Neuronal stem cell (in vitro differentiated cells): Measurements from ENCODE around the gene SIGLEC14.
A peak's percentile ranks its signal among the peaks of the same experiment; 100 is the strongest.

Experiments
- DNase-seq: peaks from one replicate; pipeline ENCODE4 v3.0.0-alpha.2; 2013; ENCODE audit warnings: low spot score
- H2AFZ ChIP-seq: one replicate; pipeline ENCODE4 v1.6.1; 2013; ENCODE audit warnings: mild to moderate bottlenecking, low read length, inconsistent platforms
- H2AK5ac ChIP-seq: 2 replicates; pipeline ENCODE4 v1.6.1; 2013; ENCODE audit warnings: low read depth, mild to moderate bottlenecking, inconsistent platforms, low read length, moderate library complexity, mixed read lengths
- H2BK120ac ChIP-seq: 2 replicates; pipeline ENCODE4 v1.6.1; 2013; ENCODE audit warnings: low read depth, mild to moderate bottlenecking, inconsistent platforms, low read length, moderate library complexity, mixed read lengths
- H2BK12ac ChIP-seq: one replicate; pipeline ENCODE4 v1.6.1; 2013; ENCODE audit warnings: low read length, inconsistent platforms
- H2BK15ac ChIP-seq: 2 replicates; pipeline ENCODE4 v1.6.1; 2013; ENCODE audit warnings: mild to moderate bottlenecking, low read length, inconsistent platforms, mixed read lengths
- H2BK5ac ChIP-seq: one replicate; pipeline ENCODE4 v1.6.1; 2013; ENCODE audit warnings: inconsistent platforms, mild to moderate bottlenecking, low read length, moderate library complexity
- H3K14ac ChIP-seq: one replicate; pipeline ENCODE4 v1.6.1; 2013; ENCODE audit warnings: low read length, inconsistent platforms
- H3K18ac ChIP-seq: 2 replicates; pipeline ENCODE4 v1.6.1; 2013; ENCODE audit warnings: low read length, inconsistent platforms
- H3K23ac ChIP-seq: 2 replicates; pipeline ENCODE4 v1.6.1; 2013; ENCODE audit warnings: low read depth, mild to moderate bottlenecking, mixed read lengths, low read length, inconsistent platforms; ENCODE audit not compliant: poor library complexity
- H3K27ac ChIP-seq: replicated peaks from 3 replicates; pipeline ENCODE4 v1.5.1; 2013; ENCODE audit warnings: low read length, inconsistent platforms
- H3K27me3 ChIP-seq, 3 experiments: 2 replicates each; pipeline ENCODE4 v1.6.1; 2013; ENCODE audit warnings: low read length in 3 of 3, mild to moderate bottlenecking in 2 of 3, inconsistent platforms in 1 of 3, low read depth in 1 of 3, mixed read lengths in 1 of 3, moderate library complexity in 1 of 3; ENCODE audit not compliant: control insufficient read depth in 3 of 3, insufficient read depth in 3 of 3
- H3K36me3 ChIP-seq, 2 donors: replicated peaks in 1 of 2; 2 replicates each; pipeline ENCODE4 v1.6.1; 2013; ENCODE audit warnings: low read length in 2 of 2; ENCODE audit not compliant: control insufficient read depth in 2 of 2, insufficient read depth in 2 of 2
- H3K4ac ChIP-seq: 2 replicates; pipeline ENCODE4 v1.6.1; 2013; ENCODE audit warnings: inconsistent platforms, mild to moderate bottlenecking, low read length, moderate library complexity
- H3K4me1 ChIP-seq, 2 donors: 1 replicate in 1 of 2; 2 replicates in 1 of 2; pipeline ENCODE4 v1.6.1; 2013; ENCODE audit warnings: low read length in 2 of 2, low read depth in 1 of 2; ENCODE audit not compliant: control insufficient read depth in 2 of 2, insufficient read depth in 1 of 2
- H3K4me2 ChIP-seq: one replicate; pipeline ENCODE4 v1.6.1; 2013; ENCODE audit warnings: mild to moderate bottlenecking, low read length, inconsistent platforms; ENCODE audit not compliant: insufficient read depth, poor library complexity, severe bottlenecking
- H3K4me3 ChIP-seq, 2 donors: 2 replicates each; pipeline ENCODE4 v1.5.1; 2013; ENCODE audit warnings: low read length in 2 of 2, mild to moderate bottlenecking in 2 of 2, inconsistent platforms in 1 of 2, moderate library complexity in 1 of 2
- H3K79me1 ChIP-seq: one replicate; pipeline ENCODE4 v1.6.1; 2013; ENCODE audit warnings: low read depth, mild to moderate bottlenecking, inconsistent platforms, low read length, moderate library complexity
- H3K9ac ChIP-seq: one replicate; pipeline ENCODE4 v1.6.1; 2013; ENCODE audit warnings: mild to moderate bottlenecking, low read depth, low read length, inconsistent platforms; ENCODE audit not compliant: poor library complexity
- H3K9me3 ChIP-seq, 2 donors: replicated peaks in 1 of 2; 2 replicates each; pipeline versions ENCODE3 to v1.6.1; 2013; ENCODE audit warnings: low read length in 2 of 2, mild to moderate bottlenecking in 2 of 2, inconsistent platforms in 1 of 2, low read depth in 1 of 2, mixed read lengths in 1 of 2, moderate library complexity in 1 of 2; ENCODE audit not compliant: control insufficient read depth in 2 of 2, insufficient read depth in 1 of 2
- H4K8ac ChIP-seq: one replicate; pipeline ENCODE4 v1.6.1; 2013; ENCODE audit warnings: low read depth, mild to moderate bottlenecking, inconsistent platforms, low read length, moderate library complexity
- H4K91ac ChIP-seq: one replicate; pipeline ENCODE4 v1.6.1; 2013; ENCODE audit warnings: low read length, low read depth, mild to moderate bottlenecking, inconsistent platforms; ENCODE audit not compliant: poor library complexity
- WGBS, 2 donors: extraction: QIAGEN DNeasy Blood & Tissue Kit; methylation state at CpG; one replicate each; pipeline ENCODE4 v1.1.7; 2013; ENCODE audit warnings: missing lambda C conversion rate in 2 of 2, mixed read lengths in 1 of 2; ENCODE audit not compliant: insufficient read length in 2 of 2, insufficient replicate concordance in 1 of 2; ENCODE audit errors: extremely low coverage in 2 of 2; 5-methylcytosine and 5-hydroxymethylcytosine counted together

The SIGLEC14 gene

DNA sequence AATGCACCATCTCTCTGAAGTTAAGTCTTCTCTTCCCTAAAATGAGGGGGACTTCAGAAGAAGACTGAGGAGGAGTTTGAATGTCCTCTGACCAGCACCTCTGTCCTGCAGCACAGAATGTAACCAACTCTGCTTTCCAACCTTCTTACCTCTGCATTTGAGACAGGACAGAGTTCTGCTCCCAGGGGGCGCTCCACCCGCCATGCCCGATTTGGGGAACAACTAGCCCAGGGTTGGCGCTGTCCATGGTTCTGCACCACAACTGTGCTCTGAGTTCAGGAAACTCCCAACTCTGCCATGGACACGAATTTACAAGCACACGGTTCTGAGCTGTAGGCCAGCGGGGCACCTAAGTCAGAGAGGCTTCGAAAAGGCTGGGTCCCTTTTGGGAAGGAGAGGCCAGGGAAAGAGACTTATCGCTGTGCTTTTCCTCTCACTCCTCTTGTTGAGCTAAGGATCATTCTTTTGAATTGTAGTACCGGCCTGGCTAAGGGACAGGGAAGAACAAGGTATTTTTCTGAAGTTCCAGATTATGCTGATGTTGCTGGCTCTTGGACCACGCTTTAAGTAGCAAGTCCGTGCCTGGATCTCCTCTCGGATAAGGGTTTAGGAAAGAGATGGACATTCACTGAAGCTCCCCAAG is 38.6 kb downstream of the SIGLEC14 start:
- Histone ChIP-seq H3K9ac (no peak overlapping the region), H3K4me3 (no peak overlapping the region), H3K9me3 (peaks cover 0 to 12% of the 10 kb centered on the region in 2 donors), H3K27ac (no peak overlapping the region), H2BK15ac (no peak overlapping the region), H4K8ac (no peak overlapping the region), H3K4ac (no peak overlapping the region), H3K23ac (no peak overlapping the region), H2BK120ac (no peak overlapping the region), H3K18ac (no peak overlapping the region), H4K91ac (no peak overlapping the region), H2AFZ (no peak overlapping the region), H3K4me2 (no peak overlapping the region), H2BK12ac (no peak overlapping the region), H3K36me3 (no peaks in the 10 kb centered on the region), H2BK5ac (no peak overlapping the region), H3K14ac (no peak overlapping the region), H3K79me1 (no peaks in the 10 kb centered on the region), H3K27me3 (no peaks in the 10 kb centered on the region), H2AK5ac (no peak overlapping the region), H3K4me1 (no peaks in the 10 kb centered on the region)
- DNase-seq, result peak; percentile 30
- WGBS, 2 donors, result no CpG with 5 or more reads among the region's 13 CpGs

- H3K9ac ChIP-seq, result no peak overlapping the region
- DNase-seq, result no peak
- no peak overlapping the region for H3K4ac ChIP-seq
- H2AFZ ChIP-seq, result no peak overlapping the region
- no peak overlapping the region for H3K14ac ChIP-seq
- no peak overlapping the region for H3K4me3 ChIP-seq
- no peak overlapping the region for H2BK12ac ChIP-seq
- no peak overlapping the region for H2BK120ac ChIP-seq
- H2AK5ac ChIP-seq, result no peak overlapping the region
- no peak overlapping the region for H3K18ac ChIP-seq
- H4K91ac ChIP-seq, result no peak overlapping the region
- H3K9me3 ChIP-seq, result peaks cover 0 to 10% of the 10 kb centered on the region in 2 donors
- no CpG with 5 or more reads among the region's 6 CpGs for WGBS, 2 donors
- no peak overlapping the region for H3K23ac ChIP-seq
- H2BK15ac ChIP-seq, result no peak overlapping the region
- no peak overlapping the region for H3K27ac ChIP-seq
- no peak overlapping the region for H2BK5ac ChIP-seq
- H3K4me2 ChIP-seq, result no peak overlapping the region
- no peaks in the 10 kb centered on the region for H3K27me3 ChIP-seq
- H3K36me3 ChIP-seq, result no peaks in the 10 kb centered on the region
- H4K8ac ChIP-seq, result no peak overlapping the region
- no peaks in the 10 kb centered on the region for H3K4me1 ChIP-seq
- H3K79me1 ChIP-seq, result no peaks in the 10 kb centered on the region
These were observed 39.5 kb downstream of the SIGLEC14 start for GRCh38 chr19:51607077-51607476.

- Histone ChIP-seq H2AFZ (no peak overlapping the region), H3K9ac (no peak overlapping the region), H3K27ac (no peak overlapping the region), H3K23ac (no peak overlapping the region), H2AK5ac (no peak overlapping the region), H3K4ac (no peak overlapping the region), H2BK12ac (no peak overlapping the region), H3K27me3 (no peaks in the 10 kb centered on the region), H3K14ac (no peak overlapping the region), H3K9me3 (peaks cover 0 to 20% of the 10 kb centered on the region in 2 donors), H3K4me3 (no peak overlapping the region), H3K4me2 (no peak overlapping the region), H4K8ac (no peak overlapping the region), H2BK120ac (no peak overlapping the region), H3K79me1 (no peaks in the 10 kb centered on the region), H3K18ac (no peak overlapping the region), H2BK5ac (no peak overlapping the region), H2BK15ac (no peak overlapping the region), H4K91ac (no peak overlapping the region), H3K36me3 (no peaks in the 10 kb centered on the region), H3K4me1 (no peaks in the 10 kb centered on the region)
- no CpG with 5 or more reads among the region's 20 CpGs for WGBS, 2 donors
- DNase-seq, result no peak
These were observed 44.3 kb downstream of the SIGLEC14 start for GRCh38 chr19:51602189-51602854.

DNA sequence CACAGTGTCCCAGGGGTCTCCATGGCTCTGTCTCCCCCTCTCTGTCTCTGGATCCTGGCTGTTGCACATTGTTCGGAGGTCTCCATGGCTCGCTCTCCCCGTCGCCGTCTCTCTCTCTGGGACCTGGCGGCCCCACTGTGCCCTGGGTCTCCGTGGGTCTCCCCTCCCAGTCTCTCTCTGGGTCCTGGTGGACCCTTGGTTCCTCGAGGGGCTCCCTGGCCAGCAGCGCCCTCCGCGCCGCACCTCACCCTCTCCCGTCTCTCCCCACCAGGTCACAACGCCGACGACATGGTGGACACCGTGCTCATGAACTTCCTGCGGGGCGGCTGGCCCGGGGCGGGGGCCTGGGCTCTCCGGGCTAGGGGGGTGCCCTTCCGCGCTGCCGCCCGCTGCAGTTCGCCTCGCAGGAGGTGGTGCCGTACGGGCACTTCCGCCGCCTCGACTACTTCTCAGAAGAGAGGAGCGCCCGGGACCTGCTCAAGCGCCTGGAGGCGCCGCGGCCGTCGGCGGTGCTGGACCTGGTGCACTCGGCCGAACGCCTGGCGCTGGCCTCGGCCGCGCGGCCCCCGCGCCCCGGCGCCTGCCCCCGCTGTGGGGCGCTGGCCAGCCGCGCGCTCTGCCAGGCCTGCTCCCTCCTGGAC is 45.6 kb downstream of the SIGLEC14 start:
- no peak overlapping the region for H2AK5ac ChIP-seq
- H3K4me1 ChIP-seq, result no peaks in the 10 kb centered on the region
- H3K14ac ChIP-seq, result no peak overlapping the region
- H3K4me3 ChIP-seq, result no peak overlapping the region
- H2BK15ac ChIP-seq, result no peak overlapping the region
- H3K27ac ChIP-seq, result no peak overlapping the region
- peaks cover 0 to 20% of the 10 kb centered on the region in 2 donors for H3K9me3 ChIP-seq
- H4K91ac ChIP-seq, result no peak overlapping the region
- H3K9ac ChIP-seq, result no peak overlapping the region
- H3K4me2 ChIP-seq, result no peak overlapping the region
- H2AFZ ChIP-seq, result no peak overlapping the region
- H3K23ac ChIP-seq, result no peak overlapping the region
- H3K4ac ChIP-seq, result no peak overlapping the region
- H2BK5ac ChIP-seq, result no peak overlapping the region
- H3K79me1 ChIP-seq, result no peaks in the 10 kb centered on the region
- no peak overlapping the region for H2BK120ac ChIP-seq
- no peak for DNase-seq
- H4K8ac ChIP-seq, result no peak overlapping the region
- no peaks in the 10 kb centered on the region for H3K36me3 ChIP-seq
- no peaks in the 10 kb centered on the region for H3K27me3 ChIP-seq
- H3K18ac ChIP-seq, result no peak overlapping the region
- WGBS, 2 donors, result no CpG with 5 or more reads among the region's 59 CpGs
- no peak overlapping the region for H2BK12ac ChIP-seq
